Smooth muscle cell (in vitro differentiated cells): ENCODE data around the gene AGPS. TPM values are rescaled to one million over a fixed set of nuclear protein-coding genes. Genes with fewer than 3 reads are reported as not detected.
A peak's percentile ranks its signal among the peaks of the same experiment; 100 is the strongest.

Source experiments
- DNase-seq: peaks from one replicate; lab custom pipeline; 2025; ENCODE audit not compliant: unreplicated experiment; lab: John Stamatoyannopoulos, UW
- H2AFZ ChIP-seq: fragments of 200-600 bp; sonication (generic); 2 replicates; pipeline ENCODE4 v1.6.0; 2016; ENCODE audit warnings: antibody characterized with exemption, low read depth, mild to moderate bottlenecking
- H3F3A ChIP-seq: fragments of 200-600 bp; sonication (generic); 2 replicates; pipeline ENCODE4 v1.6.0; 2017; ENCODE audit warnings: antibody characterized with exemption, low read depth
- H3K27ac ChIP-seq: fragments of 200-600 bp; sonication (generic); 2 replicates; pipeline ENCODE4 v1.5.1; 2016; ENCODE audit warnings: low read depth, mild to moderate bottlenecking
- H3K27me3 ChIP-seq: fragments of 200-600 bp; sonication (generic); 2 replicates; pipeline ENCODE4 v1.6.1; 2016; ENCODE audit warnings: low read depth, mild to moderate bottlenecking
- H3K36me3 ChIP-seq: fragments of 200-600 bp; sonication (generic); 2 replicates; pipeline ENCODE4 v1.5.1; 2016; ENCODE audit warnings: low read depth
- H3K4me1 ChIP-seq: fragments of 200-600 bp; sonication (generic); 2 replicates; pipeline ENCODE4 v1.5.1; 2016; ENCODE audit warnings: low read depth
- H3K4me2 ChIP-seq: fragments of 200-600 bp; sonication (generic); 2 replicates; pipeline ENCODE4 v1.6.0; 2016; ENCODE audit warnings: mild to moderate bottlenecking
- H3K4me3 ChIP-seq: fragments of 200-600 bp; sonication (generic); 2 replicates; pipeline ENCODE4 v1.5.1; 2016; ENCODE audit warnings: mild to moderate bottlenecking
- H3K79me2 ChIP-seq: fragments of 200-600 bp; sonication (generic); 2 replicates; pipeline ENCODE4 v1.6.0; 2016; ENCODE audit warnings: low read depth, mild to moderate bottlenecking
- H3K9ac ChIP-seq: fragments of 200-600 bp; sonication (generic); 2 replicates; pipeline ENCODE4 v1.6.0; 2016; ENCODE audit warnings: low read depth
- H3K9me3 ChIP-seq: fragments of 200-600 bp; sonication (generic); replicated peaks from 2 replicates; pipeline ENCODE4 v1.5.1; 2016; ENCODE audit warnings: low read depth
- H4K20me1 ChIP-seq: fragments of 200-600 bp; sonication (generic); 2 replicates; pipeline ENCODE4 v1.6.0; 2016; ENCODE audit warnings: low read depth
- CTCF ChIP-seq: fragments of 200-600 bp; sonication (generic); IDR thresholded peaks from 2 replicates; pipeline ENCODE4 v1.5.1; 2017; ENCODE audit warnings: borderline replicate concordance, mild to moderate bottlenecking, antibody characterized with exemption; ENCODE audit not compliant: insufficient read depth, poor library complexity, severe bottlenecking
- WGBS: methylation state at CpG from one replicate; pipeline ENCODE4 v1.1.7; 2016; ENCODE audit warnings: low lambda C conversion rate; 5-methylcytosine and 5-hydroxymethylcytosine counted together
- polyA plus RNA-seq: library from polyadenylated mRNA; unstranded; fragments of >200 nt; fragmentation: Nextera tagmentation; extraction: Ambion mirVana; gene quantifications from 2 replicates; pipeline ENCODE4 v1.2.1, GENCODE V29; 2016
- total RNA-seq: library from RNA; depleted of rRNA; stranded (reverse); fragments of >200 nt; gene quantifications from 2 replicates; pipeline ENCODE4 v1.2.3, GENCODE V29; 2014

The AGPS gene
- total and polyA plus RNA-seq, 2 experiments from 2014 or later = 19.5 to 41.4 TPM

DNA sequence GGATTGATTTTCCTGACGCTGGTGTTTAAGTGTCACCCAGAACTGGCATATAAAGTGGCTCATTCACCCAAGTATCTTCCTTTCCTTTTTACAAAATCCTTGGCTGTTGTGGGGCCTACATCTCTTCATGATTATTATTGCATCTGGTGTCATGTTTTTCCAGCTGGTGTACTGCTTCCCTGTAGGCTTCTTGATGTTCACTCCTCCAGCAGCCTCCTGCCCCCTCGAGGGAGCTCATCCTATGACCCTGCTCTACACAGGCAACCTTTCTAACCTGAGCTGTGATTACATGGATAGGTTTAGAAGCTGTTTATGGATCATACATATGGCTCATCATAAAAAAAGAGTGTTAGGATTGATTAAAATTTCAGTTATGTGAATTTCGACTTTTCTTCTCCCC, 12.4 kb upstream of the AGPS start:
- no peaks in the 10 kb centered on the region for H3K36me3 ChIP-seq
- no peak overlapping the region for H3K27ac ChIP-seq
- no peaks in the 10 kb centered on the region for H3K79me2 ChIP-seq
- H4K20me1 ChIP-seq = no peaks in the 10 kb centered on the region
- H2AFZ ChIP-seq = no peak overlapping the region
- no peaks in the 10 kb centered on the region for H3K27me3 ChIP-seq
- no peaks in the 10 kb centered on the region for H3K4me1 ChIP-seq
- no peak overlapping the region for H3K9ac ChIP-seq
- H3F3A ChIP-seq = no peaks in the 10 kb centered on the region
- H3K4me3 ChIP-seq = no peak overlapping the region
- 95% methylated on average over 3 of the region's 3 CpGs for WGBS
- H3K4me2 ChIP-seq = no peak overlapping the region
- no peak for DNase-seq
- no peak for TF ChIP-seq CTCF
- no peaks in the 10 kb centered on the region for H3K9me3 ChIP-seq

- no peaks in the 10 kb centered on the region for H3K36me3 ChIP-seq
- H3K4me1 ChIP-seq = no peaks in the 10 kb centered on the region
- no peaks in the 10 kb centered on the region for H3K9me3 ChIP-seq
- H3K27ac ChIP-seq = no peak overlapping the region
- no peak for TF ChIP-seq CTCF
- H4K20me1 ChIP-seq = no peaks in the 10 kb centered on the region
- no peaks in the 10 kb centered on the region for H3K79me2 ChIP-seq
- no peak overlapping the region for H3K4me3 ChIP-seq
- no peak overlapping the region for H3K9ac ChIP-seq
- no peak for DNase-seq
- H2AFZ ChIP-seq = no peak overlapping the region
- 59% methylated on average over 2 of the region's 2 CpGs for WGBS
- H3F3A ChIP-seq = no peaks in the 10 kb centered on the region
- H3K4me2 ChIP-seq = no peak overlapping the region
- no peaks in the 10 kb centered on the region for H3K27me3 ChIP-seq
These were observed 8.6 kb upstream of the AGPS start for GRCh38 chr2:177383935-177384334.

GRCh38 chr2:177385151-177385550, 7.4 kb upstream of the AGPS start:
- no peaks in the 10 kb centered on the region for H4K20me1 ChIP-seq
- H3K9ac ChIP-seq = no peak overlapping the region
- no peak overlapping the region for H3K4me2 ChIP-seq
- no peaks in the 10 kb centered on the region for H3F3A ChIP-seq
- H3K9me3 ChIP-seq = no peaks in the 10 kb centered on the region
- 100% methylated on average over 2 of the region's 2 CpGs for WGBS
- H3K27ac ChIP-seq = no peak overlapping the region
- no peak overlapping the region for H3K4me3 ChIP-seq
- H3K36me3 ChIP-seq = no peaks in the 10 kb centered on the region
- no peak for TF ChIP-seq CTCF
- no peak overlapping the region for H2AFZ ChIP-seq
- DNase-seq = no peak
- no peaks in the 10 kb centered on the region for H3K79me2 ChIP-seq
- H3K4me1 ChIP-seq = no peaks in the 10 kb centered on the region
- H3K27me3 ChIP-seq = no peaks in the 10 kb centered on the region

DNA sequence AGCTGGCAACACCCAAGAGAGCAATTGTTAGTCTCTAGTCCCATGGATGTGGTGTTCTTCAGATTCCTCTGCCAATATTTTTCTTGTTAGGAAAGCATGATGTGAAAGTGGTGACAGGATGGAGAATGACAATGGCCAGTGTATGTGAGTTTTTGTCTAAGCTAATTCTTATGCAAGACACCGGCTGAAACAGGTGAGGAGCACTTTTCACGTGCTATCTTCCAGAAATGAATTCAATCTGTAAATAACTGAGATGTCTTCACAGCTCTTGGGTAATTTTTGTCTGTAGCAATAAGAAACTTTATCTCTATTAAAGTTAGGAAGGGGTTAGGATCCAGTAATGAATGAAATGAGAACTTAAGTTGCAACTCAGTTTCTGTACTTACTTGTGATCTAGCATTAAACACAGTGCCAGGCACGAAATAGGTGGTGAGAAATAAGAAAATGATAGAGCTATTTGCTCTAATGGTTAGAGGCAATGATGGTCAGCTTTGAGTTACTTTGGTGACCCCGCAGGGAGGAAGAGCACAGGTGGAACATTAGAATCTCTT, 676 bp upstream of the AGPS start:
- no peak for DNase-seq
- Histone ChIP-seq H3K36me3 (no peaks in the 10 kb centered on the region), H3K27me3 (no peaks in the 10 kb centered on the region), H3K9me3 (no peaks in the 10 kb centered on the region), H4K20me1 (no peaks in the 10 kb centered on the region), H3K4me2 (peak overlapping the region; percentile 91), H3K27ac (no peak overlapping the region), H3K4me3 (peak overlapping the region; percentile 66), H3K4me1 (peaks cover 23% of the 10 kb centered on the region), H2AFZ (peak overlapping the region; percentile 93), H3F3A (peaks cover 8% of the 10 kb centered on the region), H3K79me2 (peaks cover 42% of the 10 kb centered on the region), H3K9ac (peak overlapping the region; percentile 70)
- TF ChIP-seq CTCF = no peak
- 67% methylated on average over 4 of the region's 4 CpGs for WGBS
